ENCODE results near the gene UVRAG.
A peak's percentile ranks its signal among the peaks of the same experiment; 100 is the strongest.

Gene UVRAG

GRCh38 chr11:75816561-75817239, 1.7 kb downstream of the UVRAG start:
- TF ChIP-seq, protein P1, sequence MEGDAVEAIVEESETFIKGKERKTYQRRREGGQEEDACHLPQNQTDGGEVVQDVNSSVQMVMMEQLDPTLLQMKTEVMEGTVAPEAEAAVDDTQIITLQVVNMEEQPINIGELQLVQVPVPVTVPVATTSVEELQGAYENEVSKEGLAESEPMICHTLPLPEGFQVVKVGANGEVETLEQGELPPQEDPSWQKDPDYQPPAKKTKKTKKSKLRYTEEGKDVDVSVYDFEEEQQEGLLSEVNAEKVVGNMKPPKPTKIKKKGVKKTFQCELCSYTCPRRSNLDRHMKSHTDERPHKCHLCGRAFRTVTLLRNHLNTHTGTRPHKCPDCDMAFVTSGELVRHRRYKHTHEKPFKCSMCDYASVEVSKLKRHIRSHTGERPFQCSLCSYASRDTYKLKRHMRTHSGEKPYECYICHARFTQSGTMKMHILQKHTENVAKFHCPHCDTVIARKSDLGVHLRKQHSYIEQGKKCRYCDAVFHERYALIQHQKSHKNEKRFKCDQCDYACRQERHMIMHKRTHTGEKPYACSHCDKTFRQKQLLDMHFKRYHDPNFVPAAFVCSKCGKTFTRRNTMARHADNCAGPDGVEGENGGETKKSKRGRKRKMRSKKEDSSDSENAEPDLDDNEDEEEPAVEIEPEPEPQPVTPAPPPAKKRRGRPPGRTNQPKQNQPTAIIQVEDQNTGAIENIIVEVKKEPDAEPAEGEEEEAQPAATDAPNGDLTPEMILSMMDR (IDR thresholded peaks at IDR 0.05; ENCODE audit: insufficient read depth, low read length, poor library complexity, severe bottlenecking): no peak
- H3K27me3 ChIP-seq (replicated peaks; ENCODE audit: control insufficient read depth, insufficient read depth, low read length): no peaks in the 10 kb centered on the region
- DNase-seq (ENCODE audit: extremely low read depth, insufficient read length): no peak
- no peaks in the 10 kb centered on the region for H3K36me3 ChIP-seq (ENCODE audit: control insufficient read depth, insufficient read depth, low read length)
- peak overlapping the region; percentile 91 for H3K4me3 ChIP-seq (replicated peaks; ENCODE audit: low read depth, low read length)

DNA sequence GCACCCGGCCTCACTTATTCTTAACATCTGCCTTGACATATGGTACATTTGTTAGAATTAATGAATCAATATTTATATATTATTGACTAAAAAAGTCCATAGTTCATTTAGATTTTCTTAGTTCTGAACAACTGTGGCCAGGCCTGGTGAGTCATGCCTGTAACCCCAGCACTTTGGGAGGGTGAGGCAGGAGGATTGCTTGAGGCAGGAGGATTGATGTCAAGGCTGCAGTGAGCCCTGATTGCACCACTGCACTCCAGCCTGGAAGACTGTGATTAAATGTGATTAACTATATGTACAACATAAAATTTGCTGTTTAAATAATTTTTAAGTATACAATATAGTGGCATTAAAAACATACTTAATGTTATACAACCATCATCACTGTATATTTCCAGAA, 5.6 kb downstream of the UVRAG start:
- TF ChIP-seq, protein P1 (IDR thresholded peaks at IDR 0.05; ENCODE audit: insufficient read depth, low read length, poor library complexity, severe bottlenecking): no peak
- H3K4me3 ChIP-seq (replicated peaks; ENCODE audit: low read depth, low read length): no peak overlapping the region
- DNase-seq (ENCODE audit: extremely low read depth, insufficient read length): no peak
- no peaks in the 10 kb centered on the region; the same call in none of the 2 replicates for H3K36me3 ChIP-seq (ENCODE audit: control insufficient read depth, insufficient read depth, low read length)
- H3K27me3 ChIP-seq (replicated peaks; ENCODE audit: control insufficient read depth, insufficient read depth, low read length): no peaks in the 10 kb centered on the region

- H3K27me3 ChIP-seq (replicated peaks; ENCODE audit: control insufficient read depth, insufficient read depth, low read length): no peaks in the 10 kb centered on the region
- H3K36me3 ChIP-seq (ENCODE audit: control insufficient read depth, insufficient read depth, low read length): no peaks in the 10 kb centered on the region; the same call in none of the 2 replicates
- TF ChIP-seq, protein P1 (IDR thresholded peaks at IDR 0.05; ENCODE audit: insufficient read depth, low read length, poor library complexity, severe bottlenecking): no peak
- H3K4me3 ChIP-seq (replicated peaks; ENCODE audit: low read depth, low read length): no peak overlapping the region
- no peak for DNase-seq (ENCODE audit: extremely low read depth, insufficient read length)
These were observed 6.2 kb downstream of the UVRAG start for GRCh38 chr11:75821202-75821601.

GRCh38 chr11:75822541-75822940, 7.5 kb downstream of the UVRAG start:
- no peak for DNase-seq (ENCODE audit: extremely low read depth, insufficient read length)
- Histone ChIP-seq H3K27me3 (replicated peaks; ENCODE audit: control insufficient read depth, insufficient read depth, low read length) (no peaks in the 10 kb centered on the region), H3K36me3 (ENCODE audit: control insufficient read depth, insufficient read depth, low read length) (no peaks in the 10 kb centered on the region; the same call in none of the 2 replicates), H3K4me3 (replicated peaks; ENCODE audit: low read depth, low read length) (no peak overlapping the region)
- TF ChIP-seq, protein P1 (IDR thresholded peaks at IDR 0.05; ENCODE audit: insufficient read depth, low read length, poor library complexity, severe bottlenecking): no peak

DNA sequence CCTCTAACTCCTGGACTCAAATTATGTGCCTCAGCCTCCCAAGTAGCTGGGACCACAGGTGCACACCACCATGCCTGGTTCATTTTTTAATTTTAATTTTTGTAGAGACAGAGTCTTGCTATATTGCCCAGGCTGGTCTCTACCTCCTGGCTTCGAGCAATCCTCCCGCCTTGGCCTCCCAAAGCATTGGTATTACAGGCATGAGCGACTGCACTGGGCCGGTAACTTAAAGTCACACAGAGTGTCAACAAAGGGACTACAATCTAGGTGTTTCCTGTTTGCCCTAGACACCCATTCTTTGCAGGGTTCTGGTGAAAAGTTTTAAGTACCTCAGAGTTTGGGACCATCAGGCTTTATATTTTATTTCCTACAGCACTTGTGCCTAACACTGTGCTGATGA, 8.4 kb downstream of the UVRAG start:
- DNase-seq (ENCODE audit: extremely low read depth, insufficient read length): peak; percentile 43
- no peaks in the 10 kb centered on the region for H3K27me3 ChIP-seq (replicated peaks; ENCODE audit: control insufficient read depth, insufficient read depth, low read length)
- TF ChIP-seq, protein P1 (IDR thresholded peaks at IDR 0.05; ENCODE audit: insufficient read depth, low read length, poor library complexity, severe bottlenecking): no peak
- H3K4me3 ChIP-seq (replicated peaks; ENCODE audit: low read depth, low read length): no peak overlapping the region
- H3K36me3 ChIP-seq (ENCODE audit: control insufficient read depth, insufficient read depth, low read length): no peaks in the 10 kb centered on the region; the same call in none of the 2 replicates
